Nephron (organoid): ENCODE results near the gene ITGA6.
A peak's percentile ranks its signal among the peaks of the same experiment; 100 is the strongest.

Experiments
- H3K27ac Mint-ChIP-seq, 3 experiments: 2 replicates each; pipeline ENCODE4 v1.8.0; 2020; ENCODE audit warnings: mixed read lengths in 3 of 3, mild to moderate bottlenecking in 2 of 3, moderate library complexity in 1 of 3
- H3K27me3 Mint-ChIP-seq: 2 replicates; pipeline ENCODE4 v1.8.0; 2021; ENCODE audit warnings: low read depth, mild to moderate bottlenecking, moderate library complexity, mixed read lengths
- H3K36me3 Mint-ChIP-seq: 2 replicates; pipeline ENCODE4 v1.8.0; 2020; ENCODE audit warnings: low read depth, mixed read lengths
- H3K4me1 Mint-ChIP-seq: 2 replicates; pipeline ENCODE4 v1.8.0; 2020; ENCODE audit warnings: mixed read lengths
- H3K4me3 Mint-ChIP-seq, 3 experiments: 2 replicates each; pipeline ENCODE4 v1.8.0; 2020; ENCODE audit warnings: mild to moderate bottlenecking in 3 of 3, mixed read lengths in 3 of 3, moderate library complexity in 2 of 3
- H3K9me3 Mint-ChIP-seq: 2 replicates; pipeline ENCODE4 v1.8.0; 2020; ENCODE audit warnings: mixed read lengths
- CTCF ChIP-seq, 3 experiments: fragments of 200-600 bp; sonication (generic); IDR thresholded peaks; one replicate each; pipeline ENCODE4 v1.5.0; 2021; ENCODE audit warnings: antibody characterized with exemption in 3 of 3; ENCODE audit not compliant: unreplicated experiment in 3 of 3

Gene ITGA6

GRCh38 chr2:172554352-172555271 is 127.2 kb downstream of the ITGA6 start:
- Mint-ChIP-seq H3K27me3 (no peaks in the 10 kb centered on the region), H3K4me3 (peak overlapping the region; percentile 88 to 99 (median 98)), H3K27ac (no peak overlapping the region), H3K36me3 (no peaks in the 10 kb centered on the region), H3K9me3 (no peaks in the 10 kb centered on the region), H3K4me1 (peaks cover 31% of the 10 kb centered on the region)
- TF ChIP-seq CTCF (IDR thresholded peaks at IDR 0.05; ENCODE audit: unreplicated experiment in 3 of 3), result no peak

DNA sequence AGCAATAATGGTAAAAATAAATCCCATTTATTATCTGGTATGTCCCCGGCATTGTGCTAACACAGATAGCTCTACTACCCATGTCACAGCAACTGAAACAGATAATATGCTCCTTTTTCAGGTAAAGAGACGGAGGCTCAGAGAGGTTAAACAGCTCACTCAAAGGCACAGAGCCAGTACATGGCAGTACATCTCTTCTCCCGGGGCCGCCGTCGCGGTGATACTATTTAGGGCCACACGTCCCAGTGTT is 127.8 kb downstream of the ITGA6 start:
- Mint-ChIP-seq H3K4me1 (peaks cover 31% of the 10 kb centered on the region), H3K36me3 (no peaks in the 10 kb centered on the region), H3K27me3 (no peaks in the 10 kb centered on the region), H3K4me3 (peak overlapping the region; percentile 88 to 99 (median 98)), H3K9me3 (no peaks in the 10 kb centered on the region), H3K27ac (peak overlapping the region; percentile 62 to 86 (median 83))
- TF ChIP-seq CTCF (IDR thresholded peaks at IDR 0.05; ENCODE audit: unreplicated experiment in 3 of 3), result no peak
